Activated T-cell treated with anti-CD3 and anti-CD28 coated beads for 4 hours (primary cell): Measurements from ENCODE around the gene WDR20.
"Not testable (repeated sequence)": the region's sequence is repeated elsewhere in the genome, so short reads cannot be mapped to it uniquely, and the experiment has no call there.

Source experiments
- DNase-seq: peaks from one replicate; pipeline ENCODE4 v3.0.0-alpha.2; 2020

The WDR20 gene

DNA sequence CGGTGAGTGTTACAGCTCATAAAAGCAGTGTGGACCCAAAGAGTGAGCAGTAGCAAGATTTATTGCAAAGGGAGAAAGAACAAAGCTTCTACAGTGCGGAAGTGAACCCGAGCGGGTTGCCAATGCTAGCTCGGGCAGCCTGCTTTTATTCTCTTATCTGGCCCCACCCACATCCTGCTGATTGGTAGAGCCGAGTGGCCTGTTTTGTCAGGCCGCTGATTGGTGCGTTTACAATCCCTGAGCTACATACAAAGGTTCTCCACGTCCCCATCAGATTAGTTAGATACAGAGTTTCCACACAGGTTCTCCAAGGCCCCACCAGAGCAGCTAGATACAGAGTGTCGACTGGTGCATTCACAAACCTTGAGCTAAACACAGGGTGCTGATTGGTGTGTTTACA lies 5.0 kb upstream of the WDR20 start:
- DNase-seq, result not testable (repeated sequence)

DNA sequence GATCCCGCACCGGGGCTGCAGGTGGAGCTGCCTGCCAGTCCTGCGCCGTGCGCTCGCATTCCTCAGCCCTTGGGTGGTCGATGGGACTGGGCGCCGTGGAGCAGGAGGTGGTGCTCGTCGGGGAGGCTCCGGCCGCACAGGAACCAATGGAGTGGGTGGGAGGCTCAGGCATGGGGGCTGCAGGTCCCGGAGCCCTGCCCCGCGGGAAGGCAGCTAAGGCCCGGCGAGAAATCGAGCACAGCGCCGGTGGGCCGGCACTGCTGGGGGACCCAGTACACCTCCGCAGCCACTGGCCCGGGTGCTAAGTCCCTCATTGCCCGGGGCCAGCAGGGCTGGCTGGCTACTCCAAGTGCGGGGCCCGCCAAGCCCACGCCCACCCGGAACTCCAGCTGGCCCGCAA lies 4.2 kb upstream of the WDR20 start:
- DNase-seq, result not testable (repeated sequence)

DNA sequence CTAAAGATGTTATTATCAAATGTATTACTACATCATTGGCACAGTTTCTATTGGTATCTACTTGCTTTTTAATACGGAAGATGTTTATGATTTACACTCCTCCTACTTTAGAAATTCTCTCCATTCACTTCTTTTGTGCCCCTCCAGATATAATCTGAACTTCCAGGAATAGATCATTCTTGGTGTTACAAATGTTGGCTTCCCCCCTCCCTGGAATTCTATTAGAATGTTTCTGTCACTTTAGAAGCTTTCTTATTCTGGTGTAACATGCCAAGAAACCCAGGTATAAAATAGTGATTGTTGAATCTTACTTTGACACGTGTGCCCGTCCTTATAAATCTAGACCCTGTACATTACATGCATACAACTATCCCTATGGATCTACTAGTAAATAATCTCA lies 1.2 kb upstream of the WDR20 start:
- no peak for DNase-seq

DNA sequence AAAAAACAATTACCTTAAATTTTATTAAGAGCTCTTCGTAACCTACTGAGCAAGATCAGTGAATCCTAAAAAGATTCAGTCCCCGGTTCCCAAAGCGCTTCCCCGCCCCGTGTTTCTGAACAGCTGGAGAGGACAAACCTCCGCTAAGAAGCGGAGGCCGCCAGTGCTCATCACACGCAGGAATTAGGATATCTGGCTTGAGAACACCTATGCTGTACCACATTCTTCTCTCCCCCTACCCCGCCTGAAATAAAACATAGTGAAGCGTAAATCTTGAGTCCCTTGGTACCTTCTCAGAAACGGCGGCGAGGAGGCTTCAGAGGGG lies 774 bp upstream of the WDR20 start:
- DNase-seq, result no peak

DNA sequence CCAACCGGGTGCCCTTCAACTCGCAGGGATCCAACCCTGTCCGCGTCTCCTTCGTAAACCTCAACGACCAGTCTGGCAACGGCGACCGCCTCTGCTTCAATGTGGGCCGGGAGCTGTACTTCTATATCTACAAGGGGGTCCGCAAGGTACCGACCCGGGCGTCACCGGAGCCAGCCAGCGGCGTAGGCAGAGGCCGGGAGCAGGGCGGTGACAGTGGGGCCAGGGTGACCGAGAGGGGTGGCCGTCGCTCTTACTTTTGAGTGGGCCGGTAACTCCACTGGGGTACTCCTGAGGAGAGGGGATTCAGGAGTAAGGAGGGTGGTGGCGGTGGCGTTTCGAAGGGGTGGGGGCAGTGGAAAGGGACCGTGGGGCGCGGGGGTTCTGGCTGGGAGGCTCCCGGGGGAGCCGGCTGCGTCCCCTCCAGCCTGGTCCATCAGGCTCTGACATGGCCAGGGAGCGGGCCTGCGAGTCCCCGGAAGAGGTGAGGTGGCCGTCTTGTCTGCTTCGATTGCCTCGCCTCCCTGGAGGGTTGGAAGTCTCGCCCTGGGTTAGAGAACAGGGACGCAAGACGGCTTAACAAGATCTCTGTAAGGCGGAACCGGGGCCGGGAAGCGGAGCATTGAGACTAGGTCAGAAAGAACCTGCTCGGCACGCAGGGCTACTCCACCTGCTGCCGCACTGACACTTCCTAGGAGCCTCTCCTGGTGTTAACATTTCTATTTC lies 491 bp downstream of the WDR20 start:
- DNase-seq, result peak; percentile 14

DNA sequence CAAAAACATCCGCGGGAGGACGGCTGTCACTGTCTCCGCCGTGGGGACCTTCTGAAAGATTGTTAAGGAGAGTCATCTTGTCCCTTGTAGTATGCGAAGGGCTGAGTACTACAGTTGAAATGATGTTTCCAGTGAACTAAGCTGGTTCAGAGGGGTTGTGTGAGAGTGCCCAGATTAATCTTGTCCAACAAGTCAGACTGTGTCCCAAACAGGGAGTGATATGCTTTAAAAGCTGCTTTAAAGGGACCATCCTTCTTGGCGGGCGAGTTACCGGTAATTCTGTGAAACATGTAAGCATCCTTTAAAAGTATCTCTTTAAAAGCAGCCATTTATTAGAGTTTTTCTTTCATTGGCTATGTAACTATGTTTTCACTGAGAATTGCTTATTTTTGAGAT lies 1.1 kb downstream of the WDR20 start:
- DNase-seq, result no peak

DNA sequence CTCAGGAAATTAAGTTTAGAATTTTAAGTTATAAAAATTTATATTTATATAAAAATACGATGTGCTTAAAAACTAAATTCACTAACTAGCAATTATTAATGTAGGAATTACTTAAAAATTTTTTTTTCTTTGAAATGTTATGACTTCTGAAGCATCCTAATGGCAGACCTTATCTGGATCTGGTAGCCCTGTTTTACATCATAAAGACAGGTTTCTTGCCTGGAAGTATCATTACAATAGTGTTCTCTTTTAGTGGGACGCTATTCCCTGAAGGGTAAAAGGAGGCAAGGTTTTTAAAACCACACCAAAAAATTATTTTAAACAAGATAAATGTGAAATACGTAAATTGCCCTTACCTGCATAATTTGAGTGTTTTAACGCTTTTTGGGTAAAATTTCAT lies 2.1 kb downstream of the WDR20 start:
- DNase-seq, result no peak

DNA sequence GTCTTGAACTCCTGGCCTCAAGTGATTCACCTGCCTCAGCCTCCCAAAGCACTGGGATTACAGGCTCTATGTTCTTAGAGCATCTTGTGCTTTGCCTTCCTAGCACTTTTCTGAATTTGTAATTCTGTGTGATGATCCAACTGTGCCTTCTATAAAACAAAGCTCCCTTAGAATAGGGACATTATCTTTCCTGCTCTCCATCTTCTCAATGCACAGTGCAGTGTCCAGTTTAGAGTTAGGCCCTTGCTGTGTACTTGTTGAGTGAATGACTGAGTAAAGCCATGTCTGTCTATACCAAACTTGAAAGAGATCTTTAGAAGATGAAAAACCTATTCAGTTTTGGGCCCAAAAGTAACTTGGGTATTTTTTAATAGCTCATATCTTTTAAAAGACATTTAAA lies 5.2 kb downstream of the WDR20 start:
- no peak for DNase-seq

DNA sequence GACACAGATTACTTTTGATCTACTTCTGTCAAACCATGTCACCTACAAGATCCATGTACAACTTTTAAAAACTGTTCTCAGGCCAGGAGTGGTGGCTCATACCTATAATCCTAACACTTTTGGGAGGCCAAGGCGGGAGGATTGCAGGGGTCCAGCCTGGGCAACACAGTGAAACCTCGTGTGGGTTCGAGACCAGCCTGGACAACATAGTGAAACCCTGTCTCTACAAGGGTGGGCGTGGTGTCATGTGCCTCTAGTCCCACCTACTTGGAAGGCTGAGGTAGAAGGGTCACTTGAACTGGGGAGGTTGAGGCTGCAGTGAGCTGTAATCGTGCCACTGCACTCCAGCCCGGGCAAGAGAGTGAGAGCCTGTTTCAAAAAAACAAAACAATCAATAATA lies 5.7 kb downstream of the WDR20 start:
- DNase-seq, result no peak

DNA sequence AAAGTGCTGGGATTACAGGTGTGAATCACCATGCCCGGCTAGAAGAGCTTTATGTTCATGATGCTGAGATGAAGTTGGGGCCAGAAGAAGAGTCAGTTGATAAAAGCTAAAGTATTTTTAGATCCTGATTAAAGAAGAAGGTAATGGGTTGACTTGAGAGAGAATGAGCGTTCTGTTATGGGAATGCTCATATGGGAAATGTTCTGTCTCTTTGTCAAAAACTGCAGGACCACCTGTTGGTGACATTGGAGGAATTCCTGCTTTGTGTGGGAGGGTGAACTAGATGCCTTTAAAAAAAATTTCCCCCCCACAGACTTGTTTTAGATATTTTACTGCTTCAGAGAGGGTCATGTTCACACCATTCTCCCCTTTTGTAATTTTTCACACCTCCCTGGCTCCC lies 6.7 kb downstream of the WDR20 start:
- no peak for DNase-seq

DNA sequence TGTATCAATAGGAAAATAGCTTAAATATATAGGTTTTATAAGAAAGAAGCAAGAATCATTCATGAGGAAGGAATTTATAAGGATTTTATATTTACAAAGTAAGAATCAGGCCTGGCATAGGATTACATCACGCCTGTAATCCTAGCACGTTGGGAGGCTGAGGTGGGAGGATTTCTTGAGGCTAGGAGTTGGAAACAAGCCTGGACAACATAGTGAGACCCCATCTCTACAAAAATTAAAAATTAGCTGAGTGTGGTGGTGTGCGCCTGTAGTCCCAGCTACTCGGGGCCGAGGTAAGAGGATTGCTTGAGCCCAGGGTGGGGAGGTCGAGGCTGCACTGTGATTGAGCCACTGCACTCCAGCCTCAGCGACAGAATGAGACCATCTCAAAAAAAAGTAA lies 10.4 kb downstream of the WDR20 start:
- no peak for DNase-seq

DNA sequence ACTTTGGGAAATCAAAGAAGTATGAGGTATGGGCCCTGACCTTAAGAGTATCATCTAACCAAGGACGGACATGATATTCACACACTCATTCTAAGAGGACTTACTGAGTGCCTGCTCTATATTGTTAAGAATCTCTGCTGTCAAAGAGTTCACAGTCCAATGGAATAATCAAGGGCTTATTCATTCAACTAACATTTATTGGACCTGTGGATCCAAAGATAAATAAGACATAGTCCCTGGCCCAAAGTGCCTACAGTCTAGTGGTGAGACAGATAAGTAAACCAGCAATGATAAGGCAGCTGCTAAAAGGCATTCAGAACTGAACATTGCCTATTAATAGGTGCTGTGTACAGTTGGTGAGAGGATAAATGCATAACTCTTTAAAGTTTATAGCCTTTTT lies 11.0 kb downstream of the WDR20 start:
- no peak for DNase-seq

DNA sequence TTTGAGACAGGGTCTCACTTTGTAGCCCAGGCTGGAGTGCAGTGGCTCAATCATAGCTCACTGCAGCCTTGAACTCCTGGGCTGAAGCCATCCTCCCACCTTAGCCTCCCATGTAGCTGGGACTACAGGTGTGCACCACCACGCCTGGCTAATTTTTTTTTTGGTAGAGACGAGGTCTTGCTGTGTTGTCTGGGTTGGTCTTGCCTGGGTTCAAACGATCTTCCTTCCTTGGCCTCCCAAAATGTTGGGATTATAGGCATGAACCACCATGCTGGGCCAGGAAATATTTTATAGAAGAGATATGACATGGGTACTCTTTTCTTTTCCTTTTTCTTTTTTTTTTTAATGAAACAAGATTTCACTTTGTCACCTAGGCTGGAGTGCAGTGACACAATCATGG lies 11.7 kb downstream of the WDR20 start:
- DNase-seq, result not testable (repeated sequence)

DNA sequence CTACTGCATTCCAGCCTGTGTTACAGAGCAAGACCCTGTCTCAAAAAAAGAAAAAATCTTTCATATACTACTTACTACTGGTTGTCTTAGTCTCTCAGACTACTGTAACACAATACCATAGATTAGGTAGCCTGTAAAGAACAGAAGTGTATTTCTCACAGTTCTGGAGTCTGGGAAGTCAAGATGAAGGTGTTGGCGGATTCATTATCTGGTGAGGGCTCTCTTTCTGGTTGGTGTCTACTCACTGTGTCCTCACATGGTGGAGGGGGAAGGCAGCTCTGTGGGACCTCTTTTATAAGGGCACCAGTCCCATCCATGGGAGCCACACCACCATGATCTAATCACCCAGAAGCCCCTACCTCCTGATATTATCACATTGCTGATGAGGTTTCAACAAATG lies 14.4 kb downstream of the WDR20 start:
- no peak for DNase-seq

DNA sequence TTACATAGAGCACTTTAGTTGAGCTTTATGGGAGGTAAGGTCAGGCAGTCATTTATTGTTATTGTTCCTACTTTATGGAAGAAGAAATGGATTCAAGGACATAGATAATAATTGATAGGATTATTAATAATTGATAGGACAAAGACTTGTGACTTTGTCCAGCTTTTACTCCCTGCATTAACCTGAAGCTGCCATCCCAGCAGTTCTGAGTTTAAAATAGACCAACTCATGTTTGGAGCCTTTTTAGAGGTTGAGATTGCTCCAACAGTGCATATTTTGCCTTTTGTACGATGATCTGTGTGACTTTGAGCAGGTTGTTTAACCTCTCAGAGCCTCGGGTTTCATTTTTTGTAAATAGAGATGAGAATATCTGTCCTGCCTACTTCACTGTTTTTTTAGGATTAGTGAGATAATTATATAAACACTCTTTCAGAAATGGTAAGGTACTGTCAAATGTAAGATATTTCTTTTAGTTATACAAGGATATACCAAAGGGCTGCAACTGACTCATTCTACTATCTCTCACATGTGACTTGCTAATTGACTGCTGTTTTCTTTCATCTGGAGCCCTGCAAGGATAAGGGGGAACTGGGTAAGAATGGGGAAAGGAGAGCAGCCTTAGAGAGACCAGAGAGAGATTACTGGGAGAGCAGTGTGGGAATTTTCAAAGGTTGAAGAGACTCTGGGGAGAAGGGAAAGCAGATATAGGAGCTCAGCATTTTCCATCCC lies 15.3 kb downstream of the WDR20 start:
- DNase-seq, result no peak

DNA sequence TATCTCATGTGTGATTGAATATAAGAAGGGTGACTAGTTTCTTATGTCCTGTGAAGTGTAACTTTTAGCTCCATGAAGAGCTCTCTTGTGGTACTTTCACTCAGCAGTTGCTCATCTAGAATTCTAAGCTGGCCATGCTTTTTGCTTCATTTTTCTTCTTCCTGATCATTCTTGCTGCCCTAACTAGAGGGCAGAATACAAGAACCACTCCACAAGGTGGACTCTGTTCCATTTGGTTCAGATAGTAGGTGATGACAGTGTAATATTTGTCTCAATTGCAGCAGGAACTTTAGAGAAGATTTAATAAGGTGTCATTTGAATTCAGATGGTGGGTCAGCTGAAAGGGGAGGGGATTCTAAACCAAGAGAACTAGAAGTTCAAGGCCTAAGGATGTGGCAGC lies 17.6 kb downstream of the WDR20 start:
- no peak for DNase-seq

DNA sequence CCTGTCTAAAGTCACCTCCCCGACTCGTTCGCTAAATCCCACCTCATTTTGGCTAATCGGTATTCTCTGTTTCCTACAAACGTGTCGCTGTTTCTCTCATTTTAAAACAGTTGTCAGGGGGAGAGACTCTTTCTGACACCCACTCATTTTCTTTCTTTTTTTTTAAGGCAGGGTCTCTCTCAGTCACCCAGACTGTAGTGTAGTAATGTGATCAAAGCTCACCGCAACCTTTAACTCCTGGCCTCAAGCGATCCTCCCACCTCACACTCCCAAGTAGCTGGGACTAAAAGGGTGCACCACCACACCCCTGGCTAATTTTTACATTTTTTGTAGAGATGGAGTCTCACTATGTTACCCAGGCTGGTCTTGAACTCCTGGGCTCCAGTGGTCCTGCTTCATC lies 19.1 kb downstream of the WDR20 start:
- DNase-seq, result no peak

DNA sequence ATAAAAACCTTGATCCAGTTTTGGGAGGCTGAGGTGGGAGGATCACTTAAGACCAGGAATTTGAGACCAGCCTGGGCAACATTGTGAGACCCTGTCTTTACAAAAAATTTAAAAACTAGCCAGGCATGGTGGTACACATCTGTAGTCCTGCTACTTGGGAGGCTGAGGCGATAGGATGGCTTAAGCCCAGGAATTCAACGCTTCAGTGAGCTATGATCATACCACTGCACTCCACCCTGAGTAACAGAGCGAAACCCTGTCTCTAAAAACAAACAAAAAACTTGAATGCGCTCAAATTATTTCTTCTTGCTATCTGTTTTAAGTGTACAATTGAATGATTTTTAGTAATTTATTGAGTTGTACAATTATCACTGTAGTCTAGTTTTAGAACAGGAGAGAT lies 20.1 kb downstream of the WDR20 start:
- DNase-seq, result no peak

DNA sequence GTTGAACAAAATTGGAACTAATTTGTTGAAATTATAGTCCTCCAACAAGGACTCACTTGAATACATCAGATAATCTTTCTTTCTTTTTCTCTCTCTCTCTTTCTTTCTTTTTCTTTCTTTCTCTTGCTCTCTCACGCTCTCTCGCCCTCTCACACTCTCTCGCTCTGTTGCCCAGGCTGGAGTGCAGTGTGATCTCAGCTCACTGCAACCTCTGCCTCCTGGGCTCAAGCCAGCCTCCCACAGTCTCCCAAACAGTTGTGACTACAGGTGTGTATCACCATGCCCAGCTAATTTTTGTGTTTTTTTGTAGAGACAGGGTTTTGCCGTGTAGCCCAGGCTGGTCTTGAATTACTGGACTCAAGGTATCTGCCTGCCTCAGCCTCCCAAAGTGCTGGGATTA lies 22.8 kb downstream of the WDR20 start:
- DNase-seq, result no peak

DNA sequence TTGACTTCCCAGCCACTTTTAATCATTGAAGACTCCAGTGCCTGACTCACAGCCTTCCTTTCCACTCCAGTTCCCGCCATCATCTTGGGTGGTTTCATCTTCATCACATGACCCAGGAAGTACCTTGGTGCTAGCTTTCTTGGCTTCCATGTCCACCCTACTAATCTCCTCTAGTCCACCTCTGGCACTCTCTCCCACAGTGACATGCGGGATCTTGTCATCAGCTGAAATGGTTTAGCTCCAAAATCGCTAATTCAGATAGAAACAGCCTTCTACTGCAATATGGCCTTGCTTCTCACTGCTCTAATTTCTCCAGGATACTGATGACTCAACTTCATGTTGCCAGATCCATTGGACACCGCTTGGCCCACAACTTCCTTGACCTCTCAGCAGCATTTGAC lies 24.5 kb downstream of the WDR20 start:
- no peak for DNase-seq

DNA sequence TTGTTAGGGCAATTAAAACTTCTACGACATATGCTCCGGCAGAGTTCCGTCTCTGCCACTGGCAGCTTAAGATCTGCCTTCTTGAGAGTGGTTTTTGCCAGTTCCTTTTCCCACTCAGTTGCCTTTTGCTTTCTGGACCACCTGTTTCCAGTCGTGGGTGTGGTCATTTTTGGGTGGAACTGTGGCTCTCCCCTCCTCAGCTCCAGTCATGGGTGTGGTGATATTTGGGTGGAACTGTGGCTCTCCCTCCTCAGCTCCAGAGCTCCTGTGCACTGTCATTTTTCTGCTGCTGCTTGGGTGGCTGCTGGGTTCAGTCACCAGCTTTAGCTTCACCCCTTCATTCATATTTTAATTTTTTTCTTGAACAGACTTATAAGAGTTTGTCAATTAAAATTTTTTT lies 25.3 kb downstream of the WDR20 start:
- DNase-seq, result no peak

DNA sequence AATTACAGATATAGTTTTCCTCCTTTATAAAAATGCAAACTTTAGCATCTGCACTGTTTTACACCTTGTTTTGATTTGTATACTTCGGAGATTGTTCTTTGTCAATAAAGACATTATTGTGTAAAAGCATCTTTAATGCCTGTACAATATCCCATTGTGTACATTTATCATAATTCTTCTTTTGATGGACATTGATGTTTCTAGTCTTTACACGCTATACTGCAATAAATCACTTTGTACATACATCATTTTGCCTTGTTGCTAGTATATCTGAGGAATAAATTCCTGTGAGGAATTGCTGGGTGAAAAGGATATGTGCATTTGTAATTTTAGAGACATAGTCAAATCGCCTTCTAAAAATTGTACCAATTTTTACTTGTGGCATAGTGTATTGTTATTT lies 30.4 kb downstream of the WDR20 start:
- DNase-seq, result no peak

DNA sequence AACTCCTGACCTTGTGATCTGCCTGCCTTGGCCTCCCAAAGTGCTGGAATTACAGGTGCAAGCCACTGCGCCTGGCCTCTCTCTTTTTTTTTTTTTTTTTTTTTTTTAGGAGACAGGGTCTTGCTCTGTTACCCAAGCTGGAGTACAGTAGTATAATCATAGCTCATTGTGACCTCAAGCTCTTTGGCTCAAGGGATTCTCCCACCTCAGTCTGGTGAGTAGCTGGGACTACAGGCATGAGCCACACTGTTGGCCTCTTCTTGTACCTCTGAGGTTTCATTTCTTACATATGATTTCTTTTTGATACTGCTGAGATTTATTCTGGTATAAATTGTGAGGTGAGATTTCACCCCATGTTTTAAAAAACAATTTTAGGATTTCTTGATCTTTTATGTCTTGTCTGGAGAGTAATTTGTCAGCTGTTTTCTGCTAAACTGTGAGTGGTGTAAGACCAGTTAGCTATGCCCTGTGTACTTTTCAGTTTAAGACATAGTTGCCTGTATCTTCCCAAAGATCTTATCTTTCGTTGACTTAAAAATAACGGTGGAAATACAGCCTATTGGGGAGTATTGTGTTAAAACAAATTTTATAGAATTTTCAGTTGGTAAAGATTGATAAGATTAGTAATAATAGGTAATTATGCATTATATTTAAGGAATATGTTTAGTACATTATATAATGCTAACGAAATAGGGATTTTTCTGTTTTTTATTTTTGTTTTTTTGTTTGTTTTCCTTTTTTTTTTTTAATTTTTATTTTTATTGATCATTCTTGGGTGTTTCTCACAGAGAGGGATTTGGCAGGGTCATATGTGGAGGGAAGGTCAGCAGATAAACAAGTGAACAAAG lies 31.7 kb downstream of the WDR20 start:
- DNase-seq, result no peak

DNA sequence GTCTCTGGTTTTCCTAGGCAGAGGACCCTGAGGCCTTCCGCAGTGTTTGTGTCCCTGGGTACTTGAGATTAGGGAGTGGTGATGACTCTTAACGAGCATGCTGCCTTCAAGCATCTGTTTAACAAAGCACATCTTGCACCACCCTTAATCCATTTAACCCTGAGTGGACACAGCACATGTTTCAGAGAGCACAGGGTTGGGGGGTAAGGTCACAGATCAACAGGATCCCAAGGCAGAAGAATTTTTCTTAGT lies 32.2 kb downstream of the WDR20 start:
- DNase-seq, result not testable (repeated sequence)
